K562 (cell line): Measurements from ENCODE around the gene UBE2I. TPM values are rescaled to one million over a fixed set of nuclear protein-coding genes. Genes with fewer than 3 reads are reported as not detected.

Experiments used
- AFF1 ChIP-seq, 2 experiments: fragments of 450-650 bp; IDR thresholded peaks; 2 replicates each; pipeline ENCODE4 v1.6.1; 2018; ENCODE audit warnings: mild to moderate bottlenecking in 2 of 2, low read depth in 1 of 2; ENCODE audit not compliant: partially characterized antibody in 2 of 2
- ARHGAP35 ChIP-seq: fragments of 450-650 bp; IDR thresholded peaks from 2 replicates; pipeline ENCODE4 v1.6.1; 2018; ENCODE audit not compliant: partially characterized antibody
- CBX5 ChIP-seq: IDR thresholded peaks from 2 replicates; pipeline ENCODE4 v1.6.1; 2014; ENCODE audit warnings: low read depth, borderline replicate concordance
- COPS2 ChIP-seq: fragments of 450-650 bp; conservative IDR thresholded peaks from 2 replicates; pipeline ENCODE4 v1.6.1; 2016; ENCODE audit warnings: mild to moderate bottlenecking, moderate library complexity
- GABPB2 ChIP-seq: fragments of 250-450 bp; sonication (Bioruptor Pico); conservative IDR thresholded peaks from 2 replicates; pipeline ENCODE4 v1.5.1; 2021; ENCODE audit warnings: mild to moderate bottlenecking
- HINFP ChIP-seq: fragments of 450-650 bp; conservative IDR thresholded peaks from 2 replicates; pipeline ENCODE4 v1.6.1; 2016; ENCODE audit warnings: missing genetic modification characterization, low read depth, mild to moderate bottlenecking, control low read depth, missing compliant biosample characterization
- MBD1 ChIP-seq: fragments of 250-450 bp; sonication (Bioruptor Pico); IDR thresholded peaks from 2 replicates; pipeline ENCODE4 v1.8.0; 2022; ENCODE audit warnings: inconsistent platforms
- RBFOX2 ChIP-seq: fragments of 200-400 bp; formaldehyde crosslinking; IDR thresholded peaks from 2 replicates; pipeline ENCODE4 v1.6.1; 2017; ENCODE audit warnings: low read depth, mild to moderate bottlenecking, low read length, moderate library complexity
- SAFB2 ChIP-seq: fragments of 200-400 bp; formaldehyde crosslinking; IDR thresholded peaks from 2 replicates; pipeline ENCODE4 v1.6.1; 2018; ENCODE audit warnings: borderline replicate concordance, low read length, low read depth, moderate library complexity; ENCODE audit not compliant: severe bottlenecking
- SRF ChIP-seq, 2 experiments: fragments of 250-450, 450-650 bp in 1 of 2; sonication (Bioruptor Pico) in 1 of 2; sonication (generic) in 1 of 2; formaldehyde crosslinking; IDR thresholded peaks; 2 replicates each; pipeline versions ENCODE4 v1.5.0 to v1.5.1; 2020 to 2022; ENCODE audit warnings: mild to moderate bottlenecking in 1 of 2, missing genetic modification reagents in 1 of 2
- TBL1XR1 ChIP-seq, 2 experiments: IDR thresholded peaks; 2 replicates each; pipeline ENCODE4 v1.6.1; 2012; ENCODE audit warnings: improper control_type of control experiment in 2 of 2, low read length in 2 of 2, mild to moderate bottlenecking in 1 of 2
- TEAD2 ChIP-seq: fragments of 450-650 bp; IDR thresholded peaks from 2 replicates; pipeline ENCODE4 v1.6.1; 2016; ENCODE audit warnings: missing genetic modification characterization, control low read depth, missing compliant biosample characterization
- ZBTB33 ChIP-seq: sonication (generic); formaldehyde crosslinking; IDR thresholded peaks from 2 replicates; pipeline ENCODE4 v1.8.1; 2023; ENCODE audit warnings: mild to moderate bottlenecking, missing genetic modification reagents
- ZBTB34 ChIP-seq: fragments of 250-450 bp; sonication (Bioruptor Pico); IDR thresholded peaks from 2 replicates; pipeline ENCODE4 v1.8.0; 2021; ENCODE audit warnings: mild to moderate bottlenecking, moderate library complexity
- ZNF217 ChIP-seq: sonication (generic); formaldehyde crosslinking; IDR thresholded peaks from 2 replicates; pipeline ENCODE4 v1.8.0; 2022; ENCODE audit warnings: mild to moderate bottlenecking, missing genetic modification reagents
- ZNF431 ChIP-seq: sonication (generic); formaldehyde crosslinking; IDR thresholded peaks from 2 replicates; pipeline ENCODE4 v1.8.0; 2022; ENCODE audit warnings: mild to moderate bottlenecking, missing genetic modification reagents
- ZNF57 ChIP-seq: fragments of 450-650 bp; formaldehyde crosslinking; IDR thresholded peaks from 2 replicates; pipeline ENCODE4 v1.4.0; 2020; ENCODE audit warnings: mild to moderate bottlenecking, moderate library complexity
- polyA plus RNA-seq, 8 experiments: library from polyadenylated mRNA; depleted of rRNA in 4 of 8; stranded (reverse) in 5 of 8; unstranded in 3 of 8; fragments of >200 nt; fragmentation: Nextera tagmentation in 2 of 8; fragmentation: Illumina TruSeq in 1 of 8; extraction: Ambion mirVana in 2 of 8; extraction: Trizol in 1 of 8; gene quantifications; 2 replicates each; pipeline versions ENCODE4 v1.2.1 to v1.2.3, GENCODE V29; 2011 to 2014; ENCODE audit warnings: inconsistent platforms in 1 of 8, missing spikeins in 1 of 8
- total RNA-seq, 7 experiments: library from RNA; depleted of rRNA in 6 of 7; stranded (reverse); fragments of >200 nt in 6 of 7; fragmentation: Illumina TruSeq in 2 of 7; extraction: Trizol in 2 of 7; gene quantifications; 2 replicates each; pipeline versions ENCODE4 v1.2.1 to v1.2.3, GENCODE V29; 2011 to 2021; ENCODE audit warnings: low replicate concordance in 1 of 7

UBE2I gene
- total and polyA plus RNA-seq, 9 of the 15 experiments (the other 6 are each of a cell fraction or from before 2014, with no cell fraction given), result 36.6 to 254 (median 104) TPM

GRCh38 chr16:1333149-1333812 is 23.8 kb downstream of the UBE2I start, which contains the start of gene BAIAP3 (continued):
- TF ChIP-seq ZBTB34 (CRISPR knock-in tag) (no peak), COPS2 (no peak), TEAD2 (tag) (no peak), SRF (CRISPR knock-in tag; IDR thresholded peaks at IDR 0.05) (no peak), SAFB2 (no peak), GABPB2 (CRISPR knock-in tag) (no peak), AFF1 (IDR thresholded peaks at IDR 0.05; ENCODE audit: low read depth in 1 of 2, partially characterized antibody in 2 of 2) (no peak), RBFOX2 (peak; percentile 80), ZNF217 (no peak), MBD1 (CRISPR knock-in tag) (no peak), ZBTB33 (CRISPR knock-in tag) (peak; percentile 16; the same call in 1 of the 2 replicates), CBX5 (no peak), TBL1XR1 (IDR thresholded peaks at IDR 0.05; ENCODE audit: low read length in 2 of 2) (no peak), ZNF431 (no peak), HINFP (tag) (peak; percentile 80), ZNF57 (CRISPR knock-in tag) (no peak), ARHGAP35 (no peak)
